Limb (tissue), 2 donors: ENCODE data around the gene NDEL1.

Experiments used
- DNase-seq, 2 donors: peaks; one replicate each; pipeline ENCODE4 v3.0.0-alpha.2; 2016; ENCODE audit errors: extremely low spot score in 2 of 2

NDEL1 gene

GRCh38 chr17:8477715-8478441, 42.2 kb downstream of the NDEL1 start:
- DNase-seq, result no peak

GRCh38 chr17:8479431-8479947, 43.8 kb downstream of the NDEL1 start:
- DNase-seq, result no peak

GRCh38 chr17:8480011-8480976, 44.6 kb downstream of the NDEL1 start:
- no peak for DNase-seq

- DNase-seq, result no peak
Observed at GRCh38 chr17:8481089-8481488, 45.4 kb downstream of the NDEL1 start.

- no peak for DNase-seq
Observed at GRCh38 chr17:8481703-8482102, 46.0 kb downstream of the NDEL1 start.

- no peak for DNase-seq
Observed at GRCh38 chr17:8482546-8482945, 46.9 kb downstream of the NDEL1 start.

GRCh38 chr17:8484465-8484864, 48.8 kb downstream of the NDEL1 start:
- DNase-seq, result no peak

- DNase-seq, result no peak
Observed at GRCh38 chr17:8485491-8485890, 49.8 kb downstream of the NDEL1 start.

GRCh38 chr17:8487130-8487645, 51.5 kb downstream of the NDEL1 start:
- DNase-seq, result no peak

GRCh38 chr17:8487743-8488142, 52.1 kb downstream of the NDEL1 start:
- DNase-seq, result no peak

GRCh38 chr17:8488491-8488890, 52.8 kb downstream of the NDEL1 start:
- no peak for DNase-seq

- no peak for DNase-seq
Observed at GRCh38 chr17:8488901-8489300, 53.2 kb downstream of the NDEL1 start.

- no peak for DNase-seq
Observed at GRCh38 chr17:8489841-8490240, 54.2 kb downstream of the NDEL1 start.

- DNase-seq, result no peak
Observed at GRCh38 chr17:8490256-8491023, 54.8 kb downstream of the NDEL1 start.

- no peak for DNase-seq
Observed at GRCh38 chr17:8492121-8492520, 56.4 kb downstream of the NDEL1 start.

GRCh38 chr17:8494021-8494420, 58.3 kb downstream of the NDEL1 start:
- DNase-seq, result no peak

- no peak for DNase-seq
Observed at GRCh38 chr17:8494506-8495111, 58.9 kb downstream of the NDEL1 start.

GRCh38 chr17:8496081-8496480, 60.4 kb downstream of the NDEL1 start:
- DNase-seq, result no peak

GRCh38 chr17:8499171-8499570, 63.5 kb downstream of the NDEL1 start:
- DNase-seq, result no peak

- DNase-seq, result no peak
Observed at GRCh38 chr17:8499614-8500013, 63.9 kb downstream of the NDEL1 start.

- no peak for DNase-seq
Observed at GRCh38 chr17:8500609-8501008, 64.9 kb downstream of the NDEL1 start.
